Loucy (cell line): ENCODE data around the gene SLC29A3.

Source experiments
- H2AFZ ChIP-seq: fragments of 200-600 bp; sonication (generic); 2 replicates; pipeline ENCODE4 v1.6.0; 2016; ENCODE audit warnings: antibody characterized with exemption, mild to moderate bottlenecking, low read length, moderate library complexity
- H3F3A ChIP-seq: fragments of 200-600 bp; 2 replicates; pipeline ENCODE4 v1.6.0; 2016; ENCODE audit warnings: antibody characterized with exemption, low read depth, mild to moderate bottlenecking
- H3K27me3 ChIP-seq: fragments of 200-600 bp; sonication (generic); 2 replicates; pipeline ENCODE4 v1.6.1; 2014; ENCODE audit warnings: low read length, mild to moderate bottlenecking; ENCODE audit not compliant: insufficient read depth, poor library complexity, severe bottlenecking
- H3K36me3 ChIP-seq: fragments of 200-600 bp; sonication (generic); 2 replicates; pipeline ENCODE4 v1.6.1; 2016; ENCODE audit warnings: low read length; ENCODE audit not compliant: insufficient read depth
- H3K4me1 ChIP-seq: fragments of 200-600 bp; sonication (generic); 2 replicates; pipeline ENCODE4 v1.5.1; 2014; ENCODE audit warnings: low read length, mild to moderate bottlenecking; ENCODE audit not compliant: insufficient read depth, poor library complexity, severe bottlenecking
- H3K4me2 ChIP-seq: fragments of 200-600 bp; sonication (generic); 2 replicates; pipeline ENCODE4 v1.6.0; 2014; ENCODE audit warnings: antibody characterized with exemption, low read length, low read depth, mild to moderate bottlenecking; ENCODE audit not compliant: poor library complexity, severe bottlenecking
- H3K4me3 ChIP-seq: fragments of 200-600 bp; sonication (generic); 2 replicates; pipeline ENCODE4 v1.5.1; 2014; ENCODE audit warnings: low read length, mild to moderate bottlenecking, mixed read lengths; ENCODE audit not compliant: poor library complexity, severe bottlenecking
- H3K79me2 ChIP-seq: fragments of 200-600 bp; sonication (generic); 2 replicates; pipeline ENCODE4 v1.6.1; 2014; ENCODE audit warnings: low read length; ENCODE audit not compliant: insufficient read depth
- H3K9ac ChIP-seq: fragments of 200-600 bp; sonication (generic); 2 replicates; pipeline ENCODE4 v1.6.0; 2014; ENCODE audit warnings: mild to moderate bottlenecking, low read depth, low read length, moderate library complexity; ENCODE audit not compliant: poor library complexity, severe bottlenecking
- H3K9me2 ChIP-seq: fragments of 200-600 bp; sonication (generic); replicated peaks from 2 replicates; pipeline ENCODE4 v1.6.1; 2016; ENCODE audit warnings: low read depth, low read length, mixed read lengths
- H3K9me3 ChIP-seq: fragments of 200-600 bp; sonication (generic); 2 replicates; pipeline ENCODE4 v1.6.1; 2014; ENCODE audit warnings: mild to moderate bottlenecking, antibody characterized with exemption, low read length, low read depth; ENCODE audit not compliant: insufficient read depth
- H4K20me1 ChIP-seq: fragments of 200-600 bp; sonication (generic); 2 replicates; pipeline ENCODE4 v1.6.0; 2014; ENCODE audit warnings: antibody characterized with exemption, low read length, mild to moderate bottlenecking; ENCODE audit not compliant: insufficient read depth, poor library complexity, severe bottlenecking
- EZH2phosphoT487 ChIP-seq: fragments of 200-600 bp; IDR thresholded peaks from 2 replicates; pipeline ENCODE4 v1.6.1; 2018; ENCODE audit warnings: antibody characterized with exemption, mild to moderate bottlenecking, moderate library complexity, borderline replicate concordance
- TF ChIP-seq, protein P1 (sequence below): fragments of 200-600 bp; sonication (generic); conservative IDR thresholded peaks from 2 replicates; pipeline ENCODE4 v1.5.1; 2014; ENCODE audit warnings: mild to moderate bottlenecking, antibody characterized with exemption, low read length

The SLC29A3 gene

DNA sequence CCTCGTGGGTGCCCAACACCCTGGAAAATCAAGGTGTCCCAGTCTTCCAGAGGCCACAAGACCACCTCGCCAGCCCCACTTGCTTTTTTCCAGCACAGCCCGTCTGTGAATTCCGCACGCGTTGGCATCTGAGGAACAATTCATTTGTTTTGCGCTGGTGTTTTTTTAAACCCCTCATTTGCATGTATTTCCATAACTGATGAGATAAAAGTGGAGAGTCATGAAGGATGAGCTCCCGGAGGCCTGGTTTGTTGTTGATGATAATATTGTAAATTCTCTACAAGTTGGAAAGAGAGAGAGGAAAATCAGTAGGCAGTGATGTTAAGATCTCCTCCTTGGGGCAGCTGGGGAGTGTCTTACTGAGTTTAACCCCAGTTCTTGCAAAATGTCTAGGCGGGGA, 34.6 kb downstream of the SLC29A3 start:
- Histone ChIP-seq H3K4me2 (no peak overlapping the region), H3K27me3 (no peaks in the 10 kb centered on the region), H4K20me1 (no peaks in the 10 kb centered on the region), H3K4me3 (no peak overlapping the region), H3K79me2 (no peaks in the 10 kb centered on the region), H3K9me2 (no peaks in the 10 kb centered on the region), H3K9ac (no peak overlapping the region), H3K9me3 (no peaks in the 10 kb centered on the region), H3K4me1 (no peaks in the 10 kb centered on the region), H3F3A (no peaks in the 10 kb centered on the region), H2AFZ (no peak overlapping the region), H3K36me3 (peaks cover 70% of the 10 kb centered on the region; the same call in 1 of the 2 replicates)
- no peak for TF ChIP-seq EZH2phosphoT487
- TF ChIP-seq, protein P1, sequence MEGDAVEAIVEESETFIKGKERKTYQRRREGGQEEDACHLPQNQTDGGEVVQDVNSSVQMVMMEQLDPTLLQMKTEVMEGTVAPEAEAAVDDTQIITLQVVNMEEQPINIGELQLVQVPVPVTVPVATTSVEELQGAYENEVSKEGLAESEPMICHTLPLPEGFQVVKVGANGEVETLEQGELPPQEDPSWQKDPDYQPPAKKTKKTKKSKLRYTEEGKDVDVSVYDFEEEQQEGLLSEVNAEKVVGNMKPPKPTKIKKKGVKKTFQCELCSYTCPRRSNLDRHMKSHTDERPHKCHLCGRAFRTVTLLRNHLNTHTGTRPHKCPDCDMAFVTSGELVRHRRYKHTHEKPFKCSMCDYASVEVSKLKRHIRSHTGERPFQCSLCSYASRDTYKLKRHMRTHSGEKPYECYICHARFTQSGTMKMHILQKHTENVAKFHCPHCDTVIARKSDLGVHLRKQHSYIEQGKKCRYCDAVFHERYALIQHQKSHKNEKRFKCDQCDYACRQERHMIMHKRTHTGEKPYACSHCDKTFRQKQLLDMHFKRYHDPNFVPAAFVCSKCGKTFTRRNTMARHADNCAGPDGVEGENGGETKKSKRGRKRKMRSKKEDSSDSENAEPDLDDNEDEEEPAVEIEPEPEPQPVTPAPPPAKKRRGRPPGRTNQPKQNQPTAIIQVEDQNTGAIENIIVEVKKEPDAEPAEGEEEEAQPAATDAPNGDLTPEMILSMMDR, result no peak

DNA sequence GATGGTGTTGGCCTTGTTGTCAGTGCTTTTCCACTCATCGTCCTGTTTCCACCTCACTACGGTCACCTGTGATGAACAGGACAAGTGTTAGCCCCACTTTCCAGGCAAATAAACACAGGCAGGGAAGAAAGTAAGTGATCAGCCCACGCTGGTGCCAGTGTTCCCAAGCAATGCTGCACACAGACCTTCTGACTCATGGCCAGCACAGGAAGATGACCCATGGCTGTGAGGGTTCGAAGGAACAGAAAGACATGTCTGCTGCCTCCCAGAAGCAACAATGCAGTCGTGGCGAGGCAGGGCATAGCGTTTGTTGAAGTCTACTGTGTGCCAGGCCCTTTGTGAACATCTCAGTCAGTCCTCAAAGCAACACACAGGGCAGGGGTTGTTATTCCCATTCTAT, 35.7 kb downstream of the SLC29A3 start:
- H3F3A ChIP-seq, result no peaks in the 10 kb centered on the region
- H2AFZ ChIP-seq, result no peak overlapping the region
- H3K27me3 ChIP-seq, result no peaks in the 10 kb centered on the region
- H3K9me2 ChIP-seq, result no peaks in the 10 kb centered on the region
- no peak overlapping the region for H3K4me2 ChIP-seq
- no peak overlapping the region for H3K4me3 ChIP-seq
- H3K9me3 ChIP-seq, result no peaks in the 10 kb centered on the region
- TF ChIP-seq, protein P1, result no peak
- TF ChIP-seq EZH2phosphoT487, result no peak
- H3K4me1 ChIP-seq, result no peaks in the 10 kb centered on the region
- H3K9ac ChIP-seq, result no peak overlapping the region
- H3K79me2 ChIP-seq, result no peaks in the 10 kb centered on the region
- H3K36me3 ChIP-seq, result peaks cover 79% of the 10 kb centered on the region; the same call in 1 of the 2 replicates
- no peaks in the 10 kb centered on the region for H4K20me1 ChIP-seq

DNA sequence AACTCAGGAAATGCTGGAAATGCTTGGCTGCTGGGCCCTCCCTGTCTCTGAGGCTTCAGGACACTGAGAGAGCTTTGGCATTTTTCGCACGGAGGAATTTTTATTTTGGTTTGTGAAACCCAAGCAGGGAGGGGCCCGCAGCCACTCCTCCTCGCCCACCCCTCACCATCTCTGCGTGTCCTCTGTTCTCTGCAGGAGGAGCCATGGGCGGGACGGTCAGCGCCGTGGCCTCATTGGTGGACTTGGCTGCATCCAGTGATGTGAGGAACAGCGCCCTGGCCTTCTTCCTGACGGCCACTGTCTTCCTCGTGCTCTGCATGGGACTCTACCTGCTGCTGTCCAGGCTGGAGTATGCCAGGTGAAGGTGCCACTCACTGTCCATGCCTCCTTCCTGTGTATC, 36.8 kb downstream of the SLC29A3 start:
- Histone ChIP-seq H3K9me2 (no peaks in the 10 kb centered on the region), H3F3A (no peaks in the 10 kb centered on the region)

More for the DNA sequence above, 36.8 kb downstream of the SLC29A3 start:
- no peak overlapping the region for H2AFZ ChIP-seq
- TF ChIP-seq, protein P1, result no peak
- TF ChIP-seq EZH2phosphoT487, result no peak
- no peaks in the 10 kb centered on the region for H4K20me1 ChIP-seq
- H3K4me1 ChIP-seq, result no peaks in the 10 kb centered on the region
- H3K9me3 ChIP-seq, result no peaks in the 10 kb centered on the region
- no peaks in the 10 kb centered on the region for H3K27me3 ChIP-seq
- H3K4me2 ChIP-seq, result no peak overlapping the region
- no peak overlapping the region for H3K4me3 ChIP-seq
- H3K9ac ChIP-seq, result no peak overlapping the region
- peaks cover 77% of the 10 kb centered on the region; the same call in 1 of the 2 replicates for H3K36me3 ChIP-seq
- no peaks in the 10 kb centered on the region for H3K79me2 ChIP-seq
